Stimulated activated CD4-positive, alpha-beta T cell treated with anti-CD3 and anti-CD28 coated beads, Interleukin-12 subunit alpha, Interleukin-12 subunit beta, amount 100 ng/mL, for 4 hours (primary cell): ENCODE measurements around the gene CES3.
A peak's percentile ranks its signal among the peaks of the same experiment; 100 is the strongest.
"Not testable (repeated sequence)": the region's sequence is repeated elsewhere in the genome, so short reads cannot be mapped to it uniquely, and the experiment has no call there.

Source experiments
- DNase-seq: peaks from one replicate; pipeline ENCODE4 v3.0.0-alpha.2; 2020

The CES3 gene

GRCh38 chr16:66927918-66928649 lies 33.0 kb upstream of the CES3 start:
- DNase-seq, result no peak

DNA sequence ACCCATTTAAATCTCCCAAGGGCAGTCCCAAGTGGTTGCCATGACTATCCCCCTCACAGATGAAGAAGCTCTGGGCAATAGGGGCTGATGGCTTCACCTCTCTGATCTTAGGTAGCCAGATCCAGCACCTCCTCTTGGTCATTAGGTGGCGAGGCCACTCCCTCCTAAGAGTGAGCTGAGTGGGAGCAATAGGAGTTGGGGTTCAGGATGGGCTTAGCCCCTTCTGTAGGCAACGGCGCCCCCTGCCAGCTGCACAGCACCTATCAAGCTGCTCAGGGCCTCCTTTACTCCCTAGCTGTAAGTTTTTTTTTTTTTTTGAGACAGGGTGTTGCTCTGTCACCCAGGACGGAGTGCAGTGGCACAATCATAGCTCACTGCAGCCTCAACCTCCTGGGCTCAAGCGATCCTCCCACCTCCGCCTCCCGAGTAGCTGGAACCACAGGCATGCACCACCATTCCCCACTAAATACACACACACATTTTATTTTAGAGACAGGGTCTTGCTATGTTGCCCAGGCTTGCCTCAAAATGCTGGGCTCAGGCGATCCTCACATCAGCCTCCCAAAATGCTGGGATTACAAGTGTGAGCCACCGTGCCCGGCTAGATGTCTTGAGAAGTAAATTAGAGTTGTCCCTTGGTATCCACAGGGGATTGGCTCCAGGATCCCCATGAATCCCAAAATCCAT lies 32.2 kb upstream of the CES3 start:
- no peak for DNase-seq

GRCh38 chr16:66930189-66930588 lies 30.9 kb upstream of the CES3 start:
- DNase-seq, result no peak

- no peak for DNase-seq
These were observed 29.4 kb upstream of the CES3 start for GRCh38 chr16:66931665-66932064.

DNA sequence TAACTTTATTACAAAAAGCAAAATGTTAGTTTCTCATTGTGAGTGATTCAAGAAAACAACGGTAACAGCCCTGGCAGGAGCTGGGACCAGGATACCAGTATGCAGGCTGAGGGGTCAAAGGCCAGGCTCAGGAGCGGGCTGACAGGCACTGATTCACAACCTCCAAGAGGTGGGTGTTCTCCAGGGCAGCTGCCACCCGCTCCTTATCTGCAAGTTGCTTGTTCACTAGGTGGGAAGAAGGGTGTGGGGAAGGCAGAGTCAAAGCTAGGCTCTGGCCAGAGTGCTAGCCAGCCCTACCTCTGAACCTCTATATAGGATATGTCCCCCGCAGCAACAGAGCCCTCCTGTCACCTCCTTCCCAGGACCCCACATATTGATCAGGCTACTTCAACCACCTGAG lies 29.0 kb upstream of the CES3 start:
- DNase-seq, result no peak

DNA sequence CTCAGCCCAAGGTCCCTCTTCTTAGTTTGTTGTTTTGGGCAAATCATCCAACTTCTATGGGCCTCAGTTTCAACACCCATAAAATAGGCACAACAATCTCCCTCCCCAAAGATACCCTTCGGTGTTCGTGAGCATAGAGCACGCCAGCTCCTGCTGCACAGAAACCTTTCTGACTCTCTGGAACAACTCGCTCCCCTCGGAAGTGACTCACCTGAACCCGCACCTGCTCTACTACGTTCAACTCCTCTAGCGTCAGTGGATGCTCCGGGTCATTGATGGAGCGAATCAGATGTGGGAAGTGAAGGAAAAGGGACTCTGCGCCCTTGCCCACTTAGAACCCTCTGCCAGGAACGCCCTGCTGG lies 27.3 kb upstream of the CES3 start:
- peak; percentile 52 for DNase-seq

DNA sequence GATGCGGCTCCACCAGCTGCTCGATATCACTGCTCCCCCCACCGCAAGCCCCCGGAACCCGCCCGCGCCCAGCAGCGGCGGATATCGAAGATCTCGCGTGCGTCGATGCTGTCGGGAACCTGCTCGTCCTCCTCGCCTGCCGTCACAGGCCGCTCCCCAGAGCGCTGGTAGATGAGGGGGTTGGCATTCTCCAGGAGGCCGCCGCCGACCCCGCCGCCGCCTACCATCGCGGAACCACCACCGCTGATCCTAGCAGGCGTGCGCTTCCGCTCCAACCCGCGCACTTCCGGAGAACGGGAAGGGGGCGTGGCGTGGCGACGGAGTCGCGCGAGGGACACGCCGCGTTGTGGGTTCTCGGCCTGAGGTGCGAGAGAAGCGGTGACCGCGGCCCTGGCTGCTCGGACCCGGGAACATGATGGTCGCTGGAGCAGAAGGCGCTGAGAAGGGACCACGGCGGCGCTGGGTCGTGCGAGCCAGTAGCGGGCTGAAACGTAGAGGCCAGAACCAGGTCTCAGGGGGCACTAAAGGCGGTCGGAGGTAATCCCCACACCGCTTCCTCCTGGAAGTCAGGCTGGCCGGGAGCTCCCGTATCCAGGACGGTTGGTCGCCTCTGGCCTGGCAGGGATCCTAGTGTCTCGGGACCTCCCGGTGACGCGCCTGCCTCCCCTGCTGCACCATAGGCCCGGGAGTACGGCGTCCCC lies 26.8 kb upstream of the CES3 start, which contains the start of gene CIAO2B:
Gene CIAO2B (minus strand): TSS at position 265 of the 701 bp plus-strand sequence. CDS start 38 bp downstream, at position 227.
- DNase-seq, result peak; percentile 89

DNA sequence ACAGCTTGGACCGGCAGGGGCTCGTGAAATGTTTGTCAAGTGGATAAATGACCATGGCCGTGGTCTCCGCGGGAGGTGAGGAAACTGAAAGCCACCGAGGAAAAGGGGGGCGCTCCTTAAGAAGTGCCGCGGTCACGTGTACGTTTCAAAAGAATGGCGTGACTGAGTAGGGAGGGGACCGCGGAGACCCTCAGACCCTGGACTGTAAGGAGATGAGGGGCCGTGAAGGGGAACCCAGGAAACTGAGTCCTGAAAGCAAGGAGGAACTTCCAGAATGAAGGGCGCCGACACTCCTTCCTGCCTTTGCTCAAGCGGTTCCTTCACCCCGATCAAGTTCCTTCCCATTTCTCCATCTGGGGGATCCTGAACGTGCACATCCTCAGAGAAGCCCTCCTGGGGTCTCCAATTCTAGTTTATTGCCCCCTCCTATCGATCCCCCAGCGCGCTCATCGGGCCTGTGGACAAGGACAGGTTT lies 26.2 kb upstream of the CES3 start:
- not testable (repeated sequence) for DNase-seq

DNA sequence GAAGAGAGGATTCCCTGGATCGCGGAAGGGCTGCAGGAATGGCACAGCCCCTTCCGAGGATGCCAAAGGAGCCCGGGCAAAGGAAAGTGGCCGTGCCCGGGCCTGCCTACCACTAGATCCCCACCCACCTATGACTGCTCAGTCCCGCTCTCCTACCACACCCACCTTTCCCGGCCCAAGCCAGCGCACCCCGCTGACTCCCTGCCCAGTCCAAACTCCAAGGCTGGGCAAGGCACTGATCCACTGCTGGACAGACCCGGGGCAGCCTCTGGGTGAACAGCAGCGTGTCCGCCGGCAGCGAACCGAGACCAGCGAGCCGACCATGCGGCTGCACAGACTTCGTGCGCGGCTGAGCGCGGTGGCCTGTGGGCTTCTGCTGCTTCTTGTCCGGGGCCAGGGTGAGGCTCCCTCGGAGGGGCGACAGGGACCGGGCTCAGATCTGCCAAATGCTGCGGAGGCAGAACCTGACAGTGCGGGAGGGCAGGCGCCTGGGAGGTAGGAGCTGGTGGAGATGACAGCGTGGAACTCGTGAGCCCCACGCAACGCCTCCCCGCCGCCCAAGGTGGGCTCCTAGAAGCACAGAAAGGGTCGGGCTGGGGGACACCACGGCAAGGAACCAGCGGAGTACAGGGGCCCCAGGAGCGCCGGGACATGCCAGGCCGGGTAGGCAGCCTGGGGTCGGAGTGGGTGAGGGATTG lies 25.6 kb upstream of the CES3 start, which contains the start of gene CES2:
Gene CES2 (plus strand): TSS at position 203 of the 698 bp plus-strand sequence. CDS start 120 bp downstream, at position 323.
- no peak for DNase-seq

- DNase-seq, result no peak
These were observed 24.6 kb upstream of the CES3 start for GRCh38 chr16:66936462-66936861.

- DNase-seq, result no peak
These were observed 24.0 kb upstream of the CES3 start for GRCh38 chr16:66936889-66937554.

DNA sequence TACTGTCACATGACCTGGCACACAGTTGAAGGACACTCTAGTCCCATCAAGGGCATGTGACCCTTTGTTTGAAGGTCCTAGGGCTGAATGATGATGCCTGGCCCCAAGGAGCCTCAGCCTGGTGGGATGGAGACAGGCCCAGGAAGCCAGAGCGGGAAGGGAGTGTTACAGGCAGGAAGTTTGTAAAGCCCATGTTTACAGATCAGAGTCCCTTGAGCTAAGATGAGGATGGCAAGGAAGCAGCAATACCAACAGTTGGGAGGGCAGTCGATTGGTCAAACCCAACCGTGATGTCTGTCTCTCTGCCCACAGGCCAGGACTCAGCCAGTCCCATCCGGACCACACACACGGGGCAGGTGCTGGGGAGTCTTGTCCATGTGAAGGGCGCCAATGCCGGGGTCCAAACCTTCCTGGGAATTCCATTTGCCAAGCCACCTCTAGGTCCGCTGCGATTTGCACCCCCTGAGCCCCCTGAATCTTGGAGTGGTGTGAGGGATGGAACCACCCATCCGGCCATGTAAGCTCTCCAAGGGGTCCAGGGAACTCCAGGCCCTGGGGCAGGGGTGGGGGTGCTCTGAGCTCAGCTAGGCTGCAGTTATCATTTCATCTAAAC lies 23.2 kb upstream of the CES3 start:
- no peak for DNase-seq

DNA sequence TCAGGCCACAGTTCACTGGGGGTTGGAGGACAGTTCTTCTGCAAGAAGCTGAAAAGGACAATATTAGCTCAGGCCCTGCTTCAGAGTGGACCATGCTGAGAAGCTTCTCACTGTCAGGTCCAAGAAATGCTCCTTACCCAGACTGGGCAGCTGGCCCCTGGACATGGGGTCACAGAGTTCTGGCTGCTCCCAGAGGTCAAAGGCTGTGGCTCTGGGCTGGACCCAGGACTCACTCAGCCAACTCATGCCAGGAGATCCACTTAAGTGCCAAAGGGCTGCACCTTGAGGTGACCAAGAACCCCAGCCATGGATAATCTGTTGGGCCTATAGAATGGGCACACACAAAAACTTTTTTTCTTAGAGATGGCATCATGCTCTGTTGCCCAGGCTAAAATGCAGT lies 21.7 kb upstream of the CES3 start:
- no peak for DNase-seq

DNA sequence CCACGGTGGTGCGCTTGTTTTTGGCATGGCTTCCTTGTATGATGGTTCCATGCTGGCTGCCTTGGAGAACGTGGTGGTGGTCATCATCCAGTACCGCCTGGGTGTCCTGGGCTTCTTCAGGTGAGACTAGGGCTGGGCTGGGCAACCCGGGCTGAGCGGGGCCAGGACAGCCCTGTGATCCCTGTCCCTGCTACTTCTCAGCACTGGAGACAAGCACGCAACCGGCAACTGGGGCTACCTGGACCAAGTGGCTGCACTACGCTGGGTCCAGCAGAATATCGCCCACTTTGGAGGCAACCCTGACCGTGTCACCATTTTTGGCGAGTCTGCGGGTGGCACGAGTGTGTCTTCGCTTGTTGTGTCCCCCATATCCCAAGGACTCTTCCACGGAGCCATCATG lies 20.8 kb upstream of the CES3 start:
- no peak for DNase-seq

DNA sequence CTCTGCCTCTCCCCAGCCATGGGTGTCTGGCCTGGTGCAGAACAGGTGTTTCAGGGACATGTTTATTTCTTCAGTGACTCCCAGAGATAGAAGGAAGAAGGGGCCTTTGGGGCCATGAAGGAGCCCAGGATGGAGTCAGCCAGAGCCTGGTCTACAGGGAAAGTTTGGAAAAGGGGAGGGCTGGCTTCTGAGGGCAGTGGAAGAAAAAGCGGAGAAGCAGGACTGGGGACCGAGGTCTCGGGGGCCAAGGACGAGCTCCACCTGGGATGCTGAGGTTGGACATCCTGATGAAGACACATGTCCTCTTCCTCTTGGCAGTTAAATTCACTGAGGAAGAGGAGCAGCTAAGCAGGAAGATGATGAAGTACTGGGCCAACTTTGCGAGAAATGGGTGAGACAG lies 18.1 kb upstream of the CES3 start:
- no peak for DNase-seq

GRCh38 chr16:66943426-66944053 lies 17.5 kb upstream of the CES3 start:
- DNase-seq, result no peak

DNA sequence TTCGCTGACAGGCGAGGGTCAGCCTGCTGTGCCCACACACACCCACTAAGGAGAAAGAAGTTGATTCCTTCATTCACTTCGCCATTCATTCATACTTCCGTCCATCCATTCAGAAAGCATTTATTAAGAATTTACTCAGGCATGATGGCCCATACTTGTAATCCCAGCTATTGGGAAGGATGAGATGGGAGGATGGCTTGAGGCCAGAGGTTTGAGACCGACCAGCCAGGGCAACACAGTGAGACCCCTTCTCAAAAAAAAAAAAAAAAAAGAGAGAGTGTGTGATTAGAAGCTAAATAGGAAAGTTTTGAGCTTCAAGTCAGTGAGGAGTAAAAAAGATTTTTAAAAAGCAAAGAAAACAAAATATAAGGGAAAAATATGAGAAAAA lies 17.0 kb upstream of the CES3 start:
- DNase-seq, result no peak

DNA sequence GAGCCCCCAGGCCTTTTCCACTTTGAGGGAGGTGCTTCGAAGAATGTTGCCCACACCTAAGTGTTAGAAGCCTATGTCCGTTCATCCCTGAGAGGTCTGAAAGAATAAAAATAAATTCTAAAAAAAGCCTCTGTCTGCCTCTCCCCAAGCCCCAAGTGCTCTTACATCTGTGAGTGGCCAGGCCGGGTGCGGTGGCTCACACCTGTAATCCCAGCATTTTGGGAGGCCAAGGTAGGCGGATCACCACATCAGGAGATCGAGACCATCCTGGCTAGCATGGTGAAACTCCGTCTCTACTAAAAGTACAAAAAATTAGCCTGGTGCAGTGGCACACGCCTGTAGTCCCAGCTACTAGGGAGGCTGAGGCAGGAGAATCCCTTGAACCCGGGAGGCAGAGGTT lies 16.1 kb upstream of the CES3 start:
- DNase-seq, result not testable (repeated sequence)

GRCh38 chr16:66945939-66946338 lies 15.1 kb upstream of the CES3 start:
- DNase-seq, result no peak

DNA sequence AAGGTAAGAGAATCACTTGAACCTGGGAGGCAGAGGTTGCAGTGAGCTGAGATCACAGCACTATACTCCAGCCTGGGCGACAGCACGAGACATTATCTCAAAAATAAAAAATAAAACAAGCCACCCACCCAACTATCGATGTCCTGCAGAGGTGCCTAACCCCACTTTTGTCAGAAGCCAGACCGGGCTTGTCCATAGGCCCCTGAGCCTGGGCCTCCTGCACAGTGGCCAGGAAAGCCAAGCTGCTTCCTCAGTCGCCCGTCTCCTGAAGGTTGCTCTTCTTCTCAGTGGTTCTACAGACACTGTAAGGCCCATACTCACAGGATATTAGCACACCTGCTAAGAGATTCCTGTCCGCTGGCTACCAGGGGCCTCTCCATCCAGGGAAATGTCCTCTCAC lies 14.5 kb upstream of the CES3 start:
- DNase-seq, result no peak

DNA sequence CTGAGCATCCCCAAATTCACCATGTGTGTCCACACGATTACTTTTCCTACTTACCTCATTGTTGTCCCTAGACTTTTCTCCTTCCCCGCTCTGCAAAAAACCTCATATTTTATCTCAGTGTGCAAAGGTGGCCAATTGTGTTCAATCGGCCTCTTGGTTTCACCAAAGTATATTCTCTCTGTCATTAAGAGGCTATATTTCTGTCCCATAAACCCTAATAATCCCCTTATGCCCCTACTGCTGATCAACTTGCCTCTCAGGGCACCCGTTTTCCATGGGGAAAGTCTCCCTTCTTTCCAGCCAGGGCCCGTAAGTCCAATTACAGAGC lies 14.1 kb upstream of the CES3 start:
- DNase-seq, result no peak
